Measurements from ENCODE around the gene NYNRIN.
"Not testable (repeated sequence)": the region's sequence is repeated elsewhere in the genome, so short reads cannot be mapped to it uniquely, and the experiment has no call there.

NYNRIN gene

DNA sequence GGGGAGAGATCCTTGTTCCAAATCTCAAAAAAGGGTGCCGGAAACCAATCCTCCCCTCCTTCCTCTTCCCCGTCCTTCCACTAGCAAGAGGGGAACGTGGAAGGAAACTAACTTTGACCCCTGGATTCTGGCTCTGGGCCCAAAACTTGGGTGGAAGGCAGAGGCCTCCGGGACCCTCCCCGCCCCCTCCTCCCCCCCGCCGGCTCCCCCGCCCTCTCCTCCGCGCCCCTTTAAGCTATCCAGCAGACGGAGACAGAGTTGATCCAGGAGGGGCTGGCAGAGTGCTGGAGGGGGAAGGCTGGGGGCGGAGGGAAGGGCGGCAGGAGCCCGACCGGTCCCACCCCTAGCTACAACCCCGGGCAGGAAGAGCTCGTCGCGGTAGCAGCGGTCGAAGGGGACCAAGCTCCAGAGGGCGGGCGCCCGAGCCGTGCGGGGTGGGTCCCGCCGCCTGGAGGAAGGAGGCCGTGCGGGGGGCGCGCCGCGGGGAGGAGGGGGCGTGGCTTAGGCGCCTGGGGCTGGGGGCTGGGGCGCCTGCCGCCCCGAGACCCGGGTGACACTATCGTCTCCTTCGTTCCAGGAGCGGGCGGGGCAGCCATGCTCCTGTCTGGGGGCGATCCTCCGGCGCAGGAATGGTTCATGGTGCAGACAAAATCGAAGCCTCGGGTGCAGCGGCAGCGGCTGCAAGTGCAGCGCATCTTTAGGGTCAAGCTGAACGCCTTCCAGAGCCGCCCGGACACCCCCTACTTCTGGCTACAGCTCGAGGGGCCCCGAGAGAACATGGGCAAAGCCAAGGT lies at the start of gene NYNRIN:
NYNRIN (plus strand) TSS at position 351 of the 794 bp plus-strand sequence; CDS start at position 595, 244 bp downstream.
- peak in 1 of 2 donors; percentile 3 for DNase-seq (ENCODE audit: extremely low read depth in 1 of 2, low read depth in 1 of 2)

GRCh38 chr14:24349742-24350141 lies 49.1 kb upstream of the NYNRIN start:
- DNase-seq (ENCODE audit: extremely low read depth in 1 of 2, low read depth in 1 of 2) = no peak

DNA sequence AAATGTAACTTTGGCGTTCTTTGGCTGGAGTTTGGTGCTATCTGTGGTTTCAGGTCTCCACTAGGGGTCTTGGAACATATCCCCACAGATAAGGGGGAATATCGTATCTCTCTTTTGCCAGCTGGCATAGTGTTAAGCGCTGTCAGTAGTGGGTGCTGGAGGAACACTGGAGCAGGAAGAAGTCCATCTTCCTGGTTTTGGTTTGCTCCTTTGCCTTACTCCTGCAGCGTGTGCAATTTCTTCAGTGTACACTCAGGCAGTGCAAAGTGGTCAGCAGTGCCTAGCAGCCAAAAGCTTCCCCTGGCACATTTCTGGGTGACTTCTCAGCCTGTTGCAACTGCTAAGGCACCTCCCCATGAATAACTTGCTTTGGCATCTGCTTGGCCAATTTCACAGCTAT lies 47.3 kb upstream of the NYNRIN start:
- DNase-seq (ENCODE audit: extremely low read depth in 1 of 2, low read depth in 1 of 2) = no peak

DNA sequence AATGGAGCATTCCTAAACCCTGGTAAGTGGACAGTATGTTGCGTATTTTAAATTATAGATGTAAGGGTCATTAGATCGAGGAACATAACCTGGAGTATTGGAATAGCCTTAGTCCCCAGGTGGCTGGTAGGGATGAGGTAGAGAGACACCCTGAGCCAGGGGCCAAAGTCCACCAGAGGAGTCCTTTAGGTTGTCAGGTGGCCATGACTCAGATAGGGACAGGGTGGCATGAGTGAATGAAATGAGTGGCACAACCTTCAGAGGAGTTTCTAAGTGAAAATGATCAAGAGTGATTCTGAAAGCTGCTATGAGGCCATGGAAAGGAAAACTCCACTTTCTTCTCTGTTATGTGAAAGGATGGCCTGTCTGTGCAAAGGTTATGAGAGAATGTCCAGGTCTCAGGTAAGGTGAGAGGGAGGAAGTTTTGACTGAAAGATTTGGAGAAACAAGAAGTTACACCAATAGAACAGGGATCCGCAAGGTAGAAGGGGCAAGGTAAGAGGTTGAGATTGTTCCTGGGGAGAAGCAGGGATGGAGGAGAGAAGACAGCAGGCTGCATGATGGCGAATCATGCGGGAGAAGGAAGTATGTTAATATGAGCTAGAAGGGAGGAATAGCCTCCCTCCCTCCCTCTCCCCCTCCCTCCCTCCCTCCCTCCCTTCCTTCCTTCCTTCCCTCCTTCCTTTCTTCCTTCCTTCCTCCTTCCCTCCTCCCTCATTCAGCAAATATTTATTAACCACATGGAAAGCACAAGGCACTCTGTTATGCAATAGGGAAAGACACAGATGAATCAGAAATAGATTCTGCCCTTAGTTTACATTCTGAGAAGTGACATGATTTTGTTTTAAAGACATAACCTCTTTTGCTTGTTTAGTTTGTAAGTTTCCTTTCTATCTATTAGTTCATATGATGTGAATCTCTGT lies 45.0 kb upstream of the NYNRIN start:
- no peak for DNase-seq (ENCODE audit: extremely low read depth in 1 of 2, low read depth in 1 of 2)

GRCh38 chr14:24354482-24354825 lies 44.3 kb upstream of the NYNRIN start:
- DNase-seq (ENCODE audit: extremely low read depth in 1 of 2, low read depth in 1 of 2) = not testable (repeated sequence)

DNA sequence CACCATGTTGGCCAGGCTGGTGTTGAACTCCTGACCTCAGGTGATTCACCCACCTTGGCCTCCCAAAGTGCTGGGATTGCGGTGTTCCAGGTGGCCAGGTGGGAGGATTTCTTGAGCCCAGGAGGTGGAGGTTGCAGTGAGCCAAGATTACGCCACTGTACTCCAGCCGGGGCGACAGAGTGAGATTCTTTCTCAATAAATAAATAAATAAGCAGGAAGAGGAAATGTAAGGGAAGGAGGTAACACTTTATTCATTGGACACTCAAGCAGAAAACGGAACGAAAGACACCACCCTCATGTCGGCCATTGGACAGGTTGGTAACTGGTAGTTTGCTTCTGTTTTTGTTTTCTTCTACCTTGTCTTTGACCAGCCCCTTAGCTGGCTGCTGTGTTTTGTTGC lies 43.8 kb upstream of the NYNRIN start:
- DNase-seq (ENCODE audit: extremely low read depth in 1 of 2, low read depth in 1 of 2) = no peak

DNA sequence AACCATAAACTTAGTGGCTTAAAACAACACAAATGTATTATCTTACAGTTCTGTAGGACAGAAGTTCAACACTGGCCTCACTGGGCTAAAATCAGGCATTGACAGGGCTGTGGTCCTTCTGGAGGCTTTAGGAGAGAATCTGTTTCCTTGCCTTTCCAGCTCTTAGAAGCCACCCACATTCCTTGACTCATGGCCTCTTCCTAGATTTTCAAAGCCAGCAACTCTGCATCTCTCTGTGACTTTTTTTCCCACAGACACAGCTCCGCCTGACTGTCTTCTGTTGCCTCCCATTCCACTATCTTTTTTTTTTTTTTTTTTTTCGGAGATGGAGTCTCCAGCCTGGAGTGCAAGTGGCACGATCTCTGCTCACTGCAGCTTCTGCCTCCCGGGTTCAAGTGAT lies 42.6 kb upstream of the NYNRIN start:
- DNase-seq (ENCODE audit: extremely low read depth in 1 of 2, low read depth in 1 of 2) = no peak

DNA sequence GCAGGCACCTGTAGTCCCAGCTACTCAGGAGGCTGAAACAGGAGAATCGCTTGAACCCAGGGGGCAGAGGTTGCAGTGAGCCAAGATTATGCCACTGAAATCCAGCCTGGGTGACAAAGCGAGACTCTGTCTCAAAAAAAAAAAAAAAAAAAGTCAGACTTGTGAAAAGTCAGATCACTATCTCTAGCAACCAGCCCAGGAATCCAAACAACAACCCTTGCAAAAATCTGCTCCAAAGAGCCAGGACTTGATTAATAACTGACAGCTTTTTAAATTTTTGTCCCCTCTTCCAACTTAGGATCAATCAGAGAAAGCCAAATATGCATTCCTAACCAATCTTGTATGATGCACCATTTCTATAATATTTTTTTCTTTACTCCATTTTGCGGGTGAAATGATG lies 38.5 kb upstream of the NYNRIN start:
- no peak for DNase-seq (ENCODE audit: extremely low read depth in 1 of 2, low read depth in 1 of 2)

- no peak for DNase-seq (ENCODE audit: extremely low read depth in 1 of 2, low read depth in 1 of 2)
Measured at GRCh38 chr14:24361326-24361725, 37.5 kb upstream of the NYNRIN start.

DNA sequence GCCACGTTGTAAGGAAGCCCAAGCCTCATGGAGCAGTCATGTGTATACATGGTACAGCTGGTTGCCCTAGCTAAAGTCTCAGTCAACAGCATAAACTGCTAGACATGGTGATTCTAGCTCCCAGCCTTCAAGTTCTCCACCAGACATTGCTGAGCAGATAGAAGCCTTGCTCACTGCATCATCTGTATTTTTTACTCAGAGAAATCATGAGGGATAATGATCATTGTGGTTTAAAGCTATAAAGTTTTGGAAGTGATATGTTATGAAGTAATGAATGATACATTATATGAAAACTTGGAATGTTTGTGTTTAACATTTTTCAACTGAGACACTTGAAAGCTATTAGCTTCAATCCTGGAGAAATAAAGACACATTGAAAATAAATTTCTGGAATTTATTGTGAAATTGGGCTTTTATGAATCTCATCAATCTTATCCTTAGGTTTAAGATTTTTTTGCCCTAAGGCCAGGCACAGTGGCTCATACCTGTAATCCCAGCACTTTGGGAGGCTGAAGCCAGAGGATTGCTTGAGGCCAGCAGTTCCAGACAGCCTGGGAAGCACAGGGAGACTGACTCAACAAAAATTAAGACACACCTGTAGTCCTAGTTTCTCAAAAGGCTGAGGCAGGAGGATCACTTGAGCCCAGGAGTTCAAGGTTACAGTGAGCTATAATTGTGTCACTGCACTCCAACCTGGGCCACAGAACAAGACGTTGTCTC lies 36.4 kb upstream of the NYNRIN start:
- no peak for DNase-seq (ENCODE audit: extremely low read depth in 1 of 2, low read depth in 1 of 2)

DNA sequence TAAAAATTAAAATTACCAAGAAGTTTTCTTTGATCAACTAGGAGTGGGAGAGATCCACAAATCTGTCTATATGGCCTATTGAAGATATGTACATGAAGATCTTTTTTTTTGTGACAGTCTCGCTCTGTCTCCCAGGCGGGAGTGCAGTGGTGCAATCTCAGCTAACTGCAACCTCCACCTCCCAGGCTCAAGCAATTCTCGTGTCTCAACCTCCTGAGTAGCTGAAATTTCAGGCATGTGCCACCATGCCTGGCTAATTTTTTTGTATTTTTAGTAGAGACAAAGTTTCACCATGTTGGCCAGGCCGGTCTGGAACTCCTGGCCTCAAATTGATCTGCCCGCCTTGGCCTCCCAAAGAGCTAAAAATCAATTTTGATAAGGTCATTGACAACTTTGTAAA lies 35.4 kb upstream of the NYNRIN start:
- DNase-seq (ENCODE audit: extremely low read depth in 1 of 2, low read depth in 1 of 2) = no peak

DNA sequence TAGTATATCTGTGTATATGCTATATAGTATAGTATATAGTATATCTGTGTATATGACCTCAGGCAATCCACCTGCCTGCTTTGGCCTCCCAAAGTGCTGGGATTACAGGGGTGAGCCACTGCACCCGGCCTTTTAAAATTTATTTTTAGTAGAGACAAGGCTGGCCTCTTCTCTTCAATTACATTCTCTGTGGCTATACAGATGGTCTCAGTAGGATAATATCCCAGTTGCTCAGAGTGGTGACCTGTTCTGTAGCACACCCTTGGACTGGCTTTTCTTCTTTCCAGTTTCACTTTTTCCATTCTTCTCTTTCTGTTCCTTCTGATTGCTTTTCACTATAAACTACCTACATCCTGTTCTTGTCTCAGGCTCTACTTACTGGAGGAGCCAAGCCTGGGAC lies 34.0 kb upstream of the NYNRIN start:
- DNase-seq (ENCODE audit: extremely low read depth in 1 of 2, low read depth in 1 of 2) = no peak

DNA sequence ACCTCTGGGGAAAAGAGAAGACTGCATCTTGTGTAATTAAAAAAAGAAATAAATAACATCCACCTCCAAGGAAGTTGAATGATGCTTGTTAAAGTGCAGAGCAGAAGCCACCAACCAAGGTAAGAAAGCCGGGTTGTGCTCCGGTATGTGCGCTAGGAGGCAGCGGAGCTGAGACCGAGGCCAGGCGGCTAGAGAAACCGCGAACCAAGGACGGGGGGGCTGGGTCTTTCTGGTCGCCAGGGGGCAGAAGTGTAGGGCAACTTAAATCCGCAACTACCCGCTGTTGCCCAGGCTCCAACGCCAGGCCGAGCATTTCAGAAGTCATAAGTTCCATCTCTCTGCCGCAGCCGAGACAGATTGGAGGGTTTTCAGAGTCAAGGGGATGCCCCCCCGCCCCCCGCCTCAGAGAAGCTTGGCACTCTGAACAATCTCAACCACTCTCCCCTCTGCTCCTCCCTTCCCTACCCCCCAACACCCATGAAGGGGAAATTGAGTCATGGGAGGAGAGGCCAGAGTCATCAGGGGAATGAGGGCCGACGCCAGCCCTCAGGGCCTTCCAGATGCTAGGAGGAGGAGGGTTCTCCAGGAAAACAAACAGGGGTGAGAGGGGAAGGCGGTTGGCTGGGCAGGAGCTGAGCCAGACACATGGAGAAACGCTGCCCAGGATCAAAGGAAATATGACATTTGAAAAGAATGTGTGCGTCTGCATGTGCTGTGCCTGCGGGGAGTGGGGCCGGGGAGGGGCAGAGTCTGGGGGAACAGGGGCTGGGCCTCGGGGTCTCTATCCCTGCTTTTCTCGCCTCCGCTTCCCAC lies 33.0 kb upstream of the NYNRIN start:
- peak; percentile 12 to 31 for DNase-seq (ENCODE audit: extremely low read depth in 1 of 2, low read depth in 1 of 2)

DNA sequence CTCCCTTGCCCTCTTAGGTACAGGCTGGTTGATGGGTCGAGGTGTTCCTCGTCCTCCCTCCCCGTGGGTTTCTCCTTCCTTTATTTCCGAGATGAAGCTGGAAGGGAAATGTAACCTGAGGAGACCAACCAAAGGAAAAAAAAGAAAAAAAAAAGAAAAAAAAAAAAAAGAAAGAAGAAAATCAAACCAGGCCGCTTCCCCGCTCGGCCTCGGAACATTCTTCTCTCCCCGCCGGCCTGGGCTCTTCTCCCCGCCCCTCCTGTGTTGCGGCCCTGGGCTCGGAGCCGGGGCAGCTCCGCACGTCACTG lies 32.4 kb upstream of the NYNRIN start:
- no peak for DNase-seq (ENCODE audit: extremely low read depth in 1 of 2, low read depth in 1 of 2)

DNA sequence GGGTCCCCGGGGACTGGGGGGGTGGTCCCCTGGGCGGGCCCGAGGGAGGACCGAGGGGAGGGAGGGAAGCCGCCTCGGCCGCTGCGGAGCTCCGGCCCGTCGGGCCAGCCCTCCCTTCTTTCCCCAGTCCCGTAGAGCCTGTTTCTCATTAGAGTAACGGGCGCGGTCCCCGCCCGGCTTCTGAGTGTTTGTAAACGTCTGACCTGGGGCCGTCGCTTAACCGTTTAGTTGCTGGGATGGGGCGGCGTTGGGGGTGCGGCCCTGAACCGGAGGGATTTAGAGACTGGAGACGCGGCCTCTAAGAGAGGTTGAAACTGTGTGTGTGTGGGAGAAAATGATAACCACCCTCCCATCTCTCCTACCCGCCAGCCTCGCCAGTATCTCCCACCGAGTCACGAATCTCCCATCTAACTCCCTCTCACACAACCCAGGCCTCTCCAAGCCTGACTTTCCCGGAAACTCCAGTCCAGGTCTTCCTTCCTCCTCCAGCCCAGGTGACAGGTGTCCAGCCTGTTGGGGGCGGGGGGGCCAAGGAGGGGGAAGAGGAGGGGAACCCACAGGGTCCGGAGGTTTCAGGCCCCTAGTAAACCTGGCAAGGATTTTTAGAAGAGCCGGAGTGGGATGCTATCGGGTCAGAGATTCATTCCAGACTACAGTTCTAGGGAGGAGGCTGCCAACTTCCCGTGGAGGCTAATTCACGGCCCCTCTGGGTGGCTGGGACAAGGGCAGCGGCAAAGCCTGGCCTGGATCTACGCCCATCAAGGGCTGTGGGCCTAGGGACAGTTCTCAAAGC lies 31.9 kb upstream of the NYNRIN start:
- DNase-seq (ENCODE audit: extremely low read depth in 1 of 2, low read depth in 1 of 2) = no peak

DNA sequence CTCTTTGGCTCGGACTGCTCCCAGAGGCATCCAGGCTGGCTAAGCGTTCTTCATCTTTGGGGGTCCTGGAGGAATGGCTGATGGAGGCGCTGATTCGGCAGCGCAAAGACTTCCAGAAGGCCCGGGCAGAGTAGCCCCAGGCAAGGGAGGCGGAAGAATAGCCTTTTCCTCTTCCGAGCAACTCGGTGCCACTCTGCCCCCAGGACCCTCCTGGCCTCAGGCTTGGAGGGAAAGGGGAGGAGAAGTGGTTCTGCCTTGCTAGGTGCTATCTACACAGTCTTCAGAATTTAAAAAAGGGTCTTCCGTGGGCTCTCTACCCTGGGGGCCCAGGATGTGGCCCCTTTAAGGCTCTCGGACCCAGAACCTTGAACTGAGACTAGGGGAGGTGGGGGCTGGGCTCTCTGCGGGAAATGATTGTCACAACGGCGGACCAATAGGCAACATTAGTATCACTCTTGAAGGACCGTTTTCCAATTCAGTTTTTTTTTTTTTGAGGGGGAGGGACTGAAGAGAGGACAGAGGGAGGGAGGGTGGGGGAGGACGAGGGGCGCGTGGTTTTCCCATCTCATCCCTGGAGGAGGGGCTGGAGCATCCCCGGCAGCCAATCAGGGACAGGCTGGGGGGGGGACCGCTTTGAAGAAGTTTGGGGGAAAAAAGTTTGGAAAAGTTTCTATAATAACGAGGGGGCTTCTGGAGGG lies 31.1 kb upstream of the NYNRIN start, which contains the start of gene NFATC4:
NFATC4 (plus strand) TSS at position 671 of the 698 bp plus-strand sequence. CDS start 157 bp downstream, outside the sequence.
- no peak for DNase-seq (ENCODE audit: extremely low read depth in 1 of 2, low read depth in 1 of 2)

- no peak for DNase-seq (ENCODE audit: extremely low read depth in 1 of 2, low read depth in 1 of 2)
Measured at GRCh38 chr14:24368212-24368561, 30.6 kb upstream of the NYNRIN start.

GRCh38 chr14:24368562-24369252 lies 30.1 kb upstream of the NYNRIN start:
- DNase-seq (ENCODE audit: extremely low read depth in 1 of 2, low read depth in 1 of 2) = no peak

DNA sequence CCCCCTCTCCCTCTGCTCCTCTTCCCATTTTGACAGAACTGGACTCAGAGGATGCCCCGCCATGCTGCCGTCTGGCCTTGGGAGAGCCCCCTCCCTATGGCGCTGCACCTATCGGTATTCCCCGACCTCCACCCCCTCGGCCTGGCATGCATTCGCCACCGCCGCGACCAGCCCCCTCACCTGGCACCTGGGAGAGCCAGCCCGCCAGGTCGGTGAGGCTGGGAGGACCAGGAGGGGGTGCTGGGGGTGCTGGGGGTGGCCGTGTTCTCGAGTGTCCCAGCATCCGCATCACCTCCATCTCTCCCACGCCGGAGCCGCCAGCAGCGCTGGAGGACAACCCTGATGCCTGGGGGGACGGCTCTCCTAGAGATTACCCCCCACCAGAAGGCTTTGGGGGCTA lies 29.3 kb upstream of the NYNRIN start:
- DNase-seq (ENCODE audit: extremely low read depth in 1 of 2, low read depth in 1 of 2) = no peak
